ENCODE data around the gene KCNH8.

KCNH8 gene

DNA sequence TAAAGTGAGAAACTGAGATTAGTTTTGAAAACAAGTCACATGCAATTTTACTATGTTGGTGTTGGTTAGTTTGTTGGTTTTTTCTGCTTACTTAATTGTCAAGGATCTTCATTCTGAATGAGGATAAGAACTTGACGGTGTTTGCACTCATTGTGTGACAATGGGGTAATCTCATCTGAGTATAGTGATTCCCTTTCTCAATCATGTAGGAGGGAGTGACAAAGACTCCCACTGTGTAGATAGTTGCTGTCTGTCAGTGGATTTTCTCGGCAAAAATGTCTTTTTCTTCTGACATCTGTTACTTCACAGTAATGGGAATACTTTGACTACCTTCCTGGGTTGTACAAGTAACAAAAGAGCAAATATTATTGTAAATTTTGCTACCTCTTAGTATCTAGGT, 23.5 kb downstream of the KCNH8 start:
- no peak overlapping the region for H3K4me3 ChIP-seq (replicated peaks; ENCODE audit: low read depth, low read length)
- DNase-seq (ENCODE audit: low read depth): no peak
- TF ChIP-seq, protein P1, sequence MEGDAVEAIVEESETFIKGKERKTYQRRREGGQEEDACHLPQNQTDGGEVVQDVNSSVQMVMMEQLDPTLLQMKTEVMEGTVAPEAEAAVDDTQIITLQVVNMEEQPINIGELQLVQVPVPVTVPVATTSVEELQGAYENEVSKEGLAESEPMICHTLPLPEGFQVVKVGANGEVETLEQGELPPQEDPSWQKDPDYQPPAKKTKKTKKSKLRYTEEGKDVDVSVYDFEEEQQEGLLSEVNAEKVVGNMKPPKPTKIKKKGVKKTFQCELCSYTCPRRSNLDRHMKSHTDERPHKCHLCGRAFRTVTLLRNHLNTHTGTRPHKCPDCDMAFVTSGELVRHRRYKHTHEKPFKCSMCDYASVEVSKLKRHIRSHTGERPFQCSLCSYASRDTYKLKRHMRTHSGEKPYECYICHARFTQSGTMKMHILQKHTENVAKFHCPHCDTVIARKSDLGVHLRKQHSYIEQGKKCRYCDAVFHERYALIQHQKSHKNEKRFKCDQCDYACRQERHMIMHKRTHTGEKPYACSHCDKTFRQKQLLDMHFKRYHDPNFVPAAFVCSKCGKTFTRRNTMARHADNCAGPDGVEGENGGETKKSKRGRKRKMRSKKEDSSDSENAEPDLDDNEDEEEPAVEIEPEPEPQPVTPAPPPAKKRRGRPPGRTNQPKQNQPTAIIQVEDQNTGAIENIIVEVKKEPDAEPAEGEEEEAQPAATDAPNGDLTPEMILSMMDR (IDR thresholded peaks at IDR 0.05; ENCODE audit: low read length, missing control alignments): no peak

DNA sequence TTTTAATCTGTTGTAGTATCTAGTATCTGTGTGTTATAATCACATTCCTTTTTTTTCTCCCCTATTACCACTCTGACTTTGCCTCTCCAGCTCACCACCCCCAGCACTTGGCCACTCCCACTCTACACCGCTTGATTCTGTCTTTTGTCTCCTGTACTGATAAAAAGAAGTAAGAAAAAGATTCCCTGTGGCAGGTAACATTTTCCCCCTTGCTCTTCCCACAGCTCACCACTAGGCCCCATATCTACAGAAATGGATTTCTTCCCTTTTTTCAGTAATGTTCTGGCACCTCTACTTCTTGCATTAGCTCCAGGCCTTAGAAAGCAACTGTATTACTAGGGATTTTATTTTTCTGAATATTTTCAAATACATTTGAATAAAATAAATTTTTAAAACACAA, 25.6 kb downstream of the KCNH8 start:
- no peak overlapping the region for H3K4me3 ChIP-seq (replicated peaks; ENCODE audit: low read depth, low read length)
- no peak for DNase-seq (ENCODE audit: low read depth)
- TF ChIP-seq, protein P1 (IDR thresholded peaks at IDR 0.05; ENCODE audit: low read length, missing control alignments): no peak

DNA sequence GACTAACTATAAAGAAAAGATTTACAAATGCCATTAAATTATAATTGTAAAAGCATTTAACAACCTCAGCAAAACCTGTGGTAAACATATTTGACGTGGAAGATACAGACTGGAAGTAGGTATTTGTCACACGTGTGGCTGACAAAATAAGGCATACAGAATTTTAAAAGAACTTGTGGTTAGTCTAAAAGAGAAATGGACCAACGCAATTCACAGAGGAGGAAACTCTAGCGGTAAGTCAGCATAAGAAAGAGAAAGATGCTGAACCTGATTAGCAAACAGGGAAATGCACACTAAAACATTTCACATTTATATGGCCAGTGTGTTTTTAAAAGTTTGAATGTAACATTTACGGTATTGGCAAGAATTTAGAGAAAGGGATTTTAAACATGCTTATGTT, 35.3 kb downstream of the KCNH8 start:
- TF ChIP-seq, protein P1 (IDR thresholded peaks at IDR 0.05; ENCODE audit: low read length, missing control alignments): no peak
- H3K4me3 ChIP-seq (replicated peaks; ENCODE audit: low read depth, low read length): no peak overlapping the region
- DNase-seq (ENCODE audit: low read depth): no peak

DNA sequence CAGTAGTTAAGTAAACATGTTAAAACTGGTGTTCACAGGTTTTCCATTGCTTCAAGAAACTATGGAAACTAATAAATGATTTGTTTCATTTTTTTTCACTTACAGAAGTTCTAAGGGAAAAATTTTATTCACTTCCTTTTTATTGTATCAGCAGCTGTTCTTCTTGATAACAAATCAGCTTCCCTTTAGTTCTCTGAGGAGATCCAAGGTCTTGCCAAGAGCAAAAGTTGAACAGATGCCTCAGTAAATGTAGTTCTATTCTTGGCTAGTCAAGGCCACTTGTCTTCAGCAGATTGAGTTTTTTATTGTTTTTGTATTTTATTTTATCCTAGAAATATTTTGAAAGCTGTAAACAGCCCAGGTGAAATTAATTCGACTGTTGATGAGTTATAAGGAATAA, 41.8 kb downstream of the KCNH8 start:
- H3K4me3 ChIP-seq (replicated peaks; ENCODE audit: low read depth, low read length): no peak overlapping the region
- TF ChIP-seq, protein P1 (IDR thresholded peaks at IDR 0.05; ENCODE audit: low read length, missing control alignments): no peak
- DNase-seq (ENCODE audit: low read depth): no peak

DNA sequence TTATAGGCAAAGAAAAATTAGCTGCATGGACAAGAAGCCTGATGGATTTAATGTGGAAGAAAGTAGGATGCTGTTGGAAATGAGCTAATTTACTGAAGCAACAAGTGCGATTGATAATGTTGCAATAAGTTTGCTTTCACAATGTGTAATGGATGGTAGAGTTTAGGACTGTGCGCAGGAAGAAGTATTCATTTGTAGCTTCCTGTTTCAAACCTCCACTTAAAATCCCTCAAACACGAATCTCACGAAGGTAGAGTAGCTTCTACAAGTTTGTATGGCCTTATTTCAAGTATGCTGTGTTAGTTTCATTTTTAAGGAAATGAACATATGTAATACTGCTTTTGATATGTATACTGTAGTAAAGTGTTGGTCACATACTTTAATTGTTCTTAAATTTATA, 42.3 kb downstream of the KCNH8 start:
- TF ChIP-seq, protein P1 (IDR thresholded peaks at IDR 0.05; ENCODE audit: low read length, missing control alignments): no peak
- no peak overlapping the region for H3K4me3 ChIP-seq (replicated peaks; ENCODE audit: low read depth, low read length)
- no peak for DNase-seq (ENCODE audit: low read depth)

DNA sequence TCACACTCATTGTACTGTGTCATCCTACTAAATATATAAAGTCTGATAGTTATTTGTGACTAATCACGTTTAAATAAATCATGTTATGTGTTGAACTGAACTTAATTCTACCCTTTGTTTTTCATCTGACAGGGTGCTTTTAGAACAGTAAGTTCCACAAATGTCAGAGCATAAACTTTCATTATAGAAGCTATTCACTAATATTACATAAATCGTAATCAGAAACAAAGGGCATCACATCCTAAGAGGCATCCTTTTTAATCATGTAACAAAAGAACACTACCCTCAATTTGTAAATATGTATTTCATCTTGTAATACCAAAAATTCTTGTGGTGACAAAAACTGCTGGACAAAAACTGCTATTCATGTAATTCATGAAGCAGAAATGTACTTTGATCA, 50.8 kb downstream of the KCNH8 start:
- no peak overlapping the region for H3K4me3 ChIP-seq (replicated peaks; ENCODE audit: low read depth, low read length)
- no peak for DNase-seq (ENCODE audit: low read depth)
- TF ChIP-seq, protein P1 (IDR thresholded peaks at IDR 0.05; ENCODE audit: low read length, missing control alignments): no peak

DNA sequence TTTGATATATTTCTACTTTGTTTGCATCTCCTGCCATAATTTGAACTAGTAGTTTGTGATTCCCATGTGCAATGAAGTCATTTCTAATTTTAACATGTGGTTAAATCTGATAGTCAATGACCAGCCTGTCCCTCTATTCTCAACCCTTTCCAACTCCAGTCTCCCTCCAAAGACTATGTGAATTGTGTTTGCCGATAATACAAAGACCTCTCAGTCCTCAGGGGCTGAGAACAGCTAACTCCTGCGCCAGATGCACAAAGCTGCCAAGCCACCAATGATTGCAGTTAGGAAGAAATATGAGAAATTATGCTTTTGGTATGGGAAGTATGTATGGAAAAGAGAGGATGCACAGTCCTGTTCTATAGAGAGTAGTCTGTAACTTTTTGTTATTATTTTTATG, 54.0 kb downstream of the KCNH8 start:
- no peak overlapping the region for H3K4me3 ChIP-seq (replicated peaks; ENCODE audit: low read depth, low read length)
- TF ChIP-seq, protein P1 (IDR thresholded peaks at IDR 0.05; ENCODE audit: low read length, missing control alignments): no peak
- DNase-seq (ENCODE audit: low read depth): no peak
